Ovary (tissue), 9 donors: ENCODE measurements around the gene SLC1A5. TPM values are rescaled to one million over a fixed set of nuclear protein-coding genes. Genes with fewer than 3 reads are reported as not detected.

Source experiments
- DNase-seq, 5 donors: peaks; one replicate each; pipeline ENCODE4 v3.0.0-alpha.2; 2019 to 2020
- H3K27ac ChIP-seq, 2 donors: fragments of 200-600 bp; one replicate each; pipeline versions ENCODE4 v1.5.1 to v1.8.0; 2019 to 2022
- H3K27me3 ChIP-seq: fragments of 200-600 bp; one replicate; pipeline ENCODE4 v1.8.0; 2022
- H3K36me3 ChIP-seq: fragments of 200-600 bp; sonication (generic); one replicate; pipeline ENCODE4 v1.5.1; 2019
- H3K4me1 ChIP-seq: one replicate; pipeline ENCODE4 v1.8.1; 2013; ENCODE audit warnings: mild to moderate bottlenecking, moderate library complexity; ENCODE audit not compliant: insufficient read depth
- H3K4me3 ChIP-seq: fragments of 200-600 bp; sonication (generic); one replicate; pipeline ENCODE4 v1.5.1; 2017
- H3K9me3 ChIP-seq, 2 donors: fragments of 200-600 bp in 1 of 2; sonication (generic) in 1 of 2; one replicate each; pipeline versions ENCODE4 v1.5.1 to v1.8.1; 2013 to 2019; ENCODE audit warnings: mild to moderate bottlenecking in 1 of 2, moderate library complexity in 1 of 2
- CTCF ChIP-seq, 3 donors: fragments of 450-650 bp in 2 of 3; fragments of 200-600 bp in 1 of 3; IDR thresholded peaks; one replicate each; pipeline versions ENCODE4 v1.5.1 to v1.8.0; 2016 to 2022; ENCODE audit warnings: antibody characterized with exemption in 3 of 3, mild to moderate bottlenecking in 1 of 3
- EP300 ChIP-seq: sonication (generic); formaldehyde crosslinking; IDR thresholded peaks from one replicate; pipeline ENCODE4 v1.6.1; 2017; ENCODE audit warnings: antibody characterized with exemption
- POLR2A ChIP-seq: fragments of 450-650 bp; IDR thresholded peaks from one replicate; pipeline ENCODE4 v1.6.1; 2017; ENCODE audit warnings: antibody characterized with exemption, mild to moderate bottlenecking, moderate library complexity
- WGBS, 3 donors: extraction: QIAGEN DNeasy Blood & Tissue Kit in 1 of 3; methylation state at CpG; one replicate each; pipeline versions ENCODE4 v1.1.5 to v1.1.7; 2013 to 2017; 5-methylcytosine and 5-hydroxymethylcytosine counted together
- intact Hi-C, 4 donors: fragments of 100-400 bp; cut with DNase I; formaldehyde crosslinking; loops; one replicate each; pipeline versions ENCODE4 v1.11.0 to v1.15.1; 2022 to 2023
- polyA plus RNA-seq, 2 donors: library from polyadenylated mRNA; stranded (reverse); fragments of 200-250 nt in 1 of 2; fragments of 350-450 nt in 1 of 2; fragmentation: Illumina TruSeq in 1 of 2; extraction: RNeasy Lipid Tissue Mini Kit (QIAGEN cat#74804) in 1 of 2; gene quantifications; one replicate each; pipeline ENCODE4 v1.2.3, GENCODE V29; 2013 to 2014
- total RNA-seq, 7 donors: library from RNA; depleted of rRNA in 2 of 7; stranded (reverse); fragments of >200 nt in 2 of 7; fragmentation: NEBNext Ultra II Directional in 3 of 7; extraction: Animal tissue kit (Norgen Biotek cat#: 25700) in 3 of 7; gene quantifications; one replicate each; pipeline versions ENCODE4 v1.1.0 to v1.2.4, GENCODE V29; 2016 to 2023
- donor health status: DM: no; HTN: no; CAD: no; lungs with moderate emphysema.
- donor health status: DM: no; HTN: no; CAD: no.
- donor health status: Bipolar disorder and iron deficiency.
- donor health status: DM: yes; HTN: yes; CAD: no.
- donor health status: DM: no; HTN: no; CAD: no.
- donor health status: DM: yes; HTN: yes; CAD: no.

Gene SLC1A5
- total and polyA plus RNA-seq, 9 donors, result 26.8 to 339 (median 61.6) TPM

GRCh38 chr19:46732172-46732938 is 56.0 kb downstream of the SLC1A5 start:
- Histone ChIP-seq H3K4me3 (no peak overlapping the region), H3K27ac (no peak overlapping the region), H3K4me1 (peaks cover 9% of the 10 kb centered on the region), H3K9me3 (no peaks in the 10 kb centered on the region), H3K36me3 (no peaks in the 10 kb centered on the region), H3K27me3 (no peaks in the 10 kb centered on the region)
- no peak for TF ChIP-seq EP300
- TF ChIP-seq POLR2A, result no peak
- no peak for TF ChIP-seq CTCF (IDR thresholded peaks at IDR 0.05)
- intact Hi-C loops, result no loop called here
- DNase-seq, result no peak
- 83 to 86% (median 86%) methylated on average over 28 of the region's 28 CpGs for WGBS, 3 donors

GRCh38 chr19:46731584-46731983 is 56.8 kb downstream of the SLC1A5 start:
- no peak for DNase-seq
- TF ChIP-seq CTCF (IDR thresholded peaks at IDR 0.05) (no peak), EP300 (no peak), POLR2A (no peak)
- Histone ChIP-seq H3K27me3 (no peaks in the 10 kb centered on the region), H3K9me3 (no peaks in the 10 kb centered on the region), H3K4me3 (no peak overlapping the region), H3K4me1 (peaks cover 2% of the 10 kb centered on the region), H3K36me3 (no peaks in the 10 kb centered on the region), H3K27ac (no peak overlapping the region)
- 62 to 73% (median 64%) methylated on average over 14 of the region's 14 CpGs for WGBS, 3 donors
- intact Hi-C loops, result no loop called here

- 37 to 49% (median 49%) methylated on average over 14 of the region's 14 CpGs for WGBS, 3 donors
- intact Hi-C loops, result no loop called here
- Histone ChIP-seq H3K4me1 (no peaks in the 10 kb centered on the region), H3K9me3 (no peaks in the 10 kb centered on the region), H3K36me3 (no peaks in the 10 kb centered on the region), H3K27me3 (no peaks in the 10 kb centered on the region), H3K4me3 (no peak overlapping the region), H3K27ac (no peak overlapping the region)
- TF ChIP-seq POLR2A, result no peak
- no peak for TF ChIP-seq CTCF (IDR thresholded peaks at IDR 0.05)
- TF ChIP-seq EP300, result no peak
- DNase-seq, result no peak
Measured at GRCh38 chr19:46731007-46731501, 57.3 kb downstream of the SLC1A5 start.

GRCh38 chr19:46730595-46730994 is 57.8 kb downstream of the SLC1A5 start:
- DNase-seq, result no peak
- Histone ChIP-seq H3K27ac (no peak overlapping the region), H3K9me3 (no peaks in the 10 kb centered on the region), H3K4me1 (no peaks in the 10 kb centered on the region), H3K27me3 (no peaks in the 10 kb centered on the region), H3K4me3 (no peak overlapping the region), H3K36me3 (no peaks in the 10 kb centered on the region)
- WGBS, 3 donors, result 90 to 94% (median 94%) methylated on average over 14 of the region's 14 CpGs
- no peak for TF ChIP-seq POLR2A
- no peak for TF ChIP-seq CTCF (IDR thresholded peaks at IDR 0.05)
- TF ChIP-seq EP300, result no peak
- intact Hi-C loops, result no loop called here
